ENCODE data around the gene STK24.

GRCh38 chr13:98459721-98460370, 117.1 kb downstream of the STK24 start:
- TF ChIP-seq CTCF (IDR thresholded peaks at IDR 0.05 in 4 of 5, conservative IDR thresholded peaks at IDR 0.05 in 1 of 5) (no peak), POLR2A (IDR thresholded peaks at IDR 0.05) (no peak)

Measured in gastrocnemius medialis (tissue), 4 donors.